Karpas-422 (cell line): ENCODE measurements around the gene GPD1L. TPM values are rescaled to one million over a fixed set of nuclear protein-coding genes. Genes with fewer than 3 reads are reported as not detected.

Source experiments
- DNase-seq: peaks from one replicate; pipeline ENCODE4 v3.0.0-alpha.2; 2015
- H2AFZ ChIP-seq: fragments of 200-600 bp; sonication (generic); 2 replicates; pipeline ENCODE4 v1.6.1; 2014; ENCODE audit warnings: antibody characterized with exemption, low read length, mixed read lengths
- H3K27ac ChIP-seq: fragments of 200-600 bp; sonication (generic); 2 replicates; pipeline ENCODE4 v1.5.1; 2014; ENCODE audit warnings: mild to moderate bottlenecking, low read length, moderate library complexity
- H3K27me3 ChIP-seq: fragments of 200-600 bp; sonication (generic); 2 replicates; pipeline ENCODE4 v1.6.1; 2014; ENCODE audit warnings: low read length, mixed read lengths
- H3K36me3 ChIP-seq: fragments of 200-600 bp; sonication (generic); 2 replicates; pipeline ENCODE4 v1.6.1; 2014; ENCODE audit warnings: low read length, mixed read lengths; ENCODE audit not compliant: insufficient read depth
- H3K4me1 ChIP-seq: fragments of 200-600 bp; sonication (generic); 2 replicates; pipeline ENCODE4 v1.6.1; 2014; ENCODE audit warnings: mild to moderate bottlenecking, low read length, mixed read lengths
- H3K4me2 ChIP-seq: fragments of 200-600 bp; sonication (generic); 2 replicates; pipeline ENCODE4 v1.6.1; 2014; ENCODE audit warnings: low read length, low read depth, mild to moderate bottlenecking; ENCODE audit not compliant: poor library complexity, severe bottlenecking
- H3K4me3 ChIP-seq: fragments of 200-600 bp; sonication (generic); 2 replicates; pipeline ENCODE4 v1.5.1; 2014; ENCODE audit warnings: mild to moderate bottlenecking, antibody characterized with exemption, low read length, mixed read lengths
- H3K79me2 ChIP-seq: fragments of 200-600 bp; sonication (generic); 2 replicates; pipeline ENCODE4 v1.6.1; 2014; ENCODE audit warnings: mild to moderate bottlenecking, low read length, mixed read lengths
- H3K9ac ChIP-seq: fragments of 200-600 bp; sonication (generic); 2 replicates; pipeline ENCODE4 v1.6.0; 2014; ENCODE audit warnings: low read length
- H3K9me2 ChIP-seq: fragments of 200-600 bp; sonication (generic), shearing (Covaris generic); replicated peaks from 2 replicates; pipeline ENCODE4 v1.6.0; 2014; ENCODE audit warnings: mild to moderate bottlenecking, low read length, moderate library complexity; ENCODE audit not compliant: insufficient read depth
- H3K9me3 ChIP-seq: fragments of 300-700, 200-600 bp; sonication (generic); 2 replicates; pipeline ENCODE4 v1.6.1; 2014; ENCODE audit warnings: low read length, mixed read lengths
- H4K20me1 ChIP-seq: fragments of 200-600 bp; sonication (generic); 2 replicates; pipeline ENCODE4 v1.6.1; 2014; ENCODE audit warnings: mild to moderate bottlenecking, antibody characterized with exemption, low read length, low read depth; ENCODE audit not compliant: insufficient read depth
- total RNA-seq: library from RNA; depleted of rRNA; stranded (reverse); fragments of >200 nt; shearing (Covaris generic); gene quantifications from 2 replicates; pipeline ENCODE4 v1.2.3, GENCODE V29; 2014; ENCODE audit warnings: low replicate concordance; rRNA removed

Gene GPD1L
- total RNA-seq, 1 experiment from 2014 or later, result 13.5 TPM

DNA sequence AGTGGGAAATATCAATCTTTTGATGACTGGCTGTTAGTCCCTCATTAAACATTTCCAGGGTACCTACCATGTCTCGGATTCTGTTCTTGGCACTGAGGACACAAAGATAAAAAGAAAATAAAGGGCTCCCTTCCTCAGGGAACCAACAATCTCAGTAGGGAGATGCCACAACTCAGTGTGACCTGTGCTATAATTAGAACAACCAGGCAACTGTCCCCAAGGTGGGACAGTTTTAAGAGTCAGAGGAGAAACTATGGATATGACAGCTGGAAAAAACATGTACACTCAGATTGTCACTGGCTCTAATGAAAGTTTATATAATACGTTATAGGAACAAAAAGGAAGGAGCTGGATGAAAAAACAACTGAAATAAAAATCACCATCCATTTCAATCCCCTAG, 108.8 kb downstream of the GPD1L start:
- Histone ChIP-seq H3K36me3 (no peaks in the 10 kb centered on the region), H3K9me3 (no peaks in the 10 kb centered on the region), H2AFZ (no peak overlapping the region), H3K9ac (no peak overlapping the region), H3K27ac (no peak overlapping the region), H3K9me2 (no peaks in the 10 kb centered on the region), H4K20me1 (no peaks in the 10 kb centered on the region), H3K4me1 (no peaks in the 10 kb centered on the region; the same call in 1 of the 2 replicates), H3K4me2 (no peak overlapping the region), H3K79me2 (no peaks in the 10 kb centered on the region), H3K27me3 (no peaks in the 10 kb centered on the region), H3K4me3 (no peak overlapping the region)
- no peak for DNase-seq

- H3K9me2 ChIP-seq, result no peaks in the 10 kb centered on the region; the same call in 1 of the 2 replicates
- no peak overlapping the region for H3K4me3 ChIP-seq
- no peak for DNase-seq
- H3K27ac ChIP-seq, result no peak overlapping the region
- H3K79me2 ChIP-seq, result no peaks in the 10 kb centered on the region
- no peak overlapping the region for H2AFZ ChIP-seq
- no peak overlapping the region for H3K9ac ChIP-seq
- H3K4me1 ChIP-seq, result no peaks in the 10 kb centered on the region; the same call in 1 of the 2 replicates
- H3K36me3 ChIP-seq, result no peaks in the 10 kb centered on the region
- no peaks in the 10 kb centered on the region for H3K27me3 ChIP-seq
- no peaks in the 10 kb centered on the region for H3K9me3 ChIP-seq
- no peak overlapping the region for H3K4me2 ChIP-seq
- H4K20me1 ChIP-seq, result no peaks in the 10 kb centered on the region
Observed at GRCh38 chr3:32216172-32216783, 109.9 kb downstream of the GPD1L start.

DNA sequence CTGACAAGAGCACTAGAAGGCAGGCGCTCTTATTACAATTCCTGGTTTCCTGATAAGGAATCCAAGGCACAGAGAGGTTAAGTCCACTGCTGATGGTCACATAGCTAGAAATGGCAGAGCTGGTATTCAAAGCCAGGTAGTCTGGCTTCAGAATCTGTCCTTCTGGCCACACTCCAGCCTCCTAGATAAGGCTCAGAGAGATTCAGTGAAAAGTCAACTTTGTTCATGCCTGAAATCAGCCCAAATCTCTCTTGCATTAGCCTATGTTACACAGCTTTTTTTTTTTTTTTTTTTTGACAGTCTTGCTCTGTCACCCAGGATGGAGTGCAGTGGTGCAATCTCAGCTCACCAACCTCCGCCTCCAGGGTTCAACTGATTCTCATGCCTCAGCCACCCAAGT, 110.9 kb downstream of the GPD1L start:
- Histone ChIP-seq H3K27me3 (no peaks in the 10 kb centered on the region), H3K9me3 (no peaks in the 10 kb centered on the region), H3K36me3 (no peaks in the 10 kb centered on the region), H4K20me1 (no peaks in the 10 kb centered on the region), H3K9me2 (no peaks in the 10 kb centered on the region; the same call in 1 of the 2 replicates), H3K9ac (no peak overlapping the region), H3K4me2 (no peak overlapping the region), H2AFZ (no peak overlapping the region), H3K79me2 (no peaks in the 10 kb centered on the region), H3K4me1 (no peaks in the 10 kb centered on the region; the same call in 1 of the 2 replicates), H3K27ac (no peak overlapping the region), H3K4me3 (no peak overlapping the region)
- DNase-seq, result no peak

Other genes with a start within 250 kb of the GPD1L start
- 87.0 and 106 TPM in 2 replicates for gene OSBPL10, start 125.4 kb upstream of the GPD1L start, total RNA-seq
- gene ZNF860, start 124.9 kb upstream of the GPD1L start, total RNA-seq, result 14.6 and 22.4 TPM in 2 replicates
- gene CMTM8, start 132.1 kb downstream of the GPD1L start, total RNA-seq, result 0.14 and 0.19 TPM in 2 replicates